Loucy (cell line): Measurements from ENCODE around the gene MAPK14.

Source experiments
- H2AFZ ChIP-seq: fragments of 200-600 bp; sonication (generic); 2 replicates; pipeline ENCODE4 v1.6.0; 2016; ENCODE audit warnings: antibody characterized with exemption, mild to moderate bottlenecking, low read length, moderate library complexity
- H3F3A ChIP-seq: fragments of 200-600 bp; 2 replicates; pipeline ENCODE4 v1.6.0; 2016; ENCODE audit warnings: antibody characterized with exemption, low read depth, mild to moderate bottlenecking
- H3K27me3 ChIP-seq: fragments of 200-600 bp; sonication (generic); 2 replicates; pipeline ENCODE4 v1.6.1; 2014; ENCODE audit warnings: low read length, mild to moderate bottlenecking; ENCODE audit not compliant: insufficient read depth, poor library complexity, severe bottlenecking
- H3K36me3 ChIP-seq: fragments of 200-600 bp; sonication (generic); 2 replicates; pipeline ENCODE4 v1.6.1; 2016; ENCODE audit warnings: low read length; ENCODE audit not compliant: insufficient read depth
- H3K4me1 ChIP-seq: fragments of 200-600 bp; sonication (generic); 2 replicates; pipeline ENCODE4 v1.5.1; 2014; ENCODE audit warnings: low read length, mild to moderate bottlenecking; ENCODE audit not compliant: insufficient read depth, poor library complexity, severe bottlenecking
- H3K4me2 ChIP-seq: fragments of 200-600 bp; sonication (generic); 2 replicates; pipeline ENCODE4 v1.6.0; 2014; ENCODE audit warnings: antibody characterized with exemption, low read length, low read depth, mild to moderate bottlenecking; ENCODE audit not compliant: poor library complexity, severe bottlenecking
- H3K4me3 ChIP-seq: fragments of 200-600 bp; sonication (generic); 2 replicates; pipeline ENCODE4 v1.5.1; 2014; ENCODE audit warnings: low read length, mild to moderate bottlenecking, mixed read lengths; ENCODE audit not compliant: poor library complexity, severe bottlenecking
- H3K79me2 ChIP-seq: fragments of 200-600 bp; sonication (generic); 2 replicates; pipeline ENCODE4 v1.6.1; 2014; ENCODE audit warnings: low read length; ENCODE audit not compliant: insufficient read depth
- H3K9ac ChIP-seq: fragments of 200-600 bp; sonication (generic); 2 replicates; pipeline ENCODE4 v1.6.0; 2014; ENCODE audit warnings: mild to moderate bottlenecking, low read depth, low read length, moderate library complexity; ENCODE audit not compliant: poor library complexity, severe bottlenecking
- H3K9me2 ChIP-seq: fragments of 200-600 bp; sonication (generic); replicated peaks from 2 replicates; pipeline ENCODE4 v1.6.1; 2016; ENCODE audit warnings: low read depth, low read length, mixed read lengths
- H3K9me3 ChIP-seq: fragments of 200-600 bp; sonication (generic); 2 replicates; pipeline ENCODE4 v1.6.1; 2014; ENCODE audit warnings: mild to moderate bottlenecking, antibody characterized with exemption, low read length, low read depth; ENCODE audit not compliant: insufficient read depth
- H4K20me1 ChIP-seq: fragments of 200-600 bp; sonication (generic); 2 replicates; pipeline ENCODE4 v1.6.0; 2014; ENCODE audit warnings: antibody characterized with exemption, low read length, mild to moderate bottlenecking; ENCODE audit not compliant: insufficient read depth, poor library complexity, severe bottlenecking
- CTCF ChIP-seq: fragments of 200-600 bp; sonication (generic); conservative IDR thresholded peaks from 2 replicates; pipeline ENCODE4 v1.5.1; 2014; ENCODE audit warnings: mild to moderate bottlenecking, antibody characterized with exemption, low read length
- EZH2phosphoT487 ChIP-seq: fragments of 200-600 bp; IDR thresholded peaks from 2 replicates; pipeline ENCODE4 v1.6.1; 2018; ENCODE audit warnings: antibody characterized with exemption, mild to moderate bottlenecking, moderate library complexity, borderline replicate concordance

Gene MAPK14

GRCh38 chr6:36098920-36099647 lies 71.5 kb downstream of the MAPK14 start:
- H3K79me2 ChIP-seq, result peaks cover 50% of the 10 kb centered on the region
- peak overlapping the region; percentile 84 for H3K4me2 ChIP-seq
- no peaks in the 10 kb centered on the region for H3K9me2 ChIP-seq
- H3F3A ChIP-seq, result peaks cover 28% of the 10 kb centered on the region
- peaks cover 84% of the 10 kb centered on the region for H3K4me1 ChIP-seq
- H2AFZ ChIP-seq, result no peak overlapping the region
- H4K20me1 ChIP-seq, result no peaks in the 10 kb centered on the region
- no peak for TF ChIP-seq EZH2phosphoT487
- no peak for TF ChIP-seq CTCF
- H3K4me3 ChIP-seq, result peak overlapping the region; percentile 66
- H3K36me3 ChIP-seq, result peaks cover 43% of the 10 kb centered on the region; the same call in 1 of the 2 replicates
- peak overlapping the region; percentile 83 for H3K9ac ChIP-seq
- H3K9me3 ChIP-seq, result no peaks in the 10 kb centered on the region
- no peaks in the 10 kb centered on the region for H3K27me3 ChIP-seq

- peaks cover 79% of the 10 kb centered on the region for H3K4me1 ChIP-seq
- peak overlapping the region; percentile 84 for H3K4me2 ChIP-seq
- H3K9ac ChIP-seq, result peak overlapping the region; percentile 83
- H3K4me3 ChIP-seq, result peak overlapping the region; percentile 66
- TF ChIP-seq CTCF, result no peak
- no peak for TF ChIP-seq EZH2phosphoT487
- H3K27me3 ChIP-seq, result no peaks in the 10 kb centered on the region
- H3F3A ChIP-seq, result peaks cover 28% of the 10 kb centered on the region
- peaks cover 49% of the 10 kb centered on the region; the same call in 1 of the 2 replicates for H3K36me3 ChIP-seq
- H3K79me2 ChIP-seq, result peaks cover 56% of the 10 kb centered on the region
- no peak overlapping the region for H2AFZ ChIP-seq
- H3K9me3 ChIP-seq, result no peaks in the 10 kb centered on the region
- no peaks in the 10 kb centered on the region for H3K9me2 ChIP-seq
- H4K20me1 ChIP-seq, result no peaks in the 10 kb centered on the region
Observed at GRCh38 chr6:36099869-36100483, 72.4 kb downstream of the MAPK14 start.

- Histone ChIP-seq H2AFZ (no peak overlapping the region), H4K20me1 (no peaks in the 10 kb centered on the region), H3K27me3 (no peaks in the 10 kb centered on the region), H3K9me2 (no peaks in the 10 kb centered on the region), H3K9me3 (no peaks in the 10 kb centered on the region), H3K79me2 (peaks cover 50% of the 10 kb centered on the region), H3K4me3 (no peak overlapping the region), H3K36me3 (peaks cover 52% of the 10 kb centered on the region; the same call in 1 of the 2 replicates), H3K9ac (peak overlapping the region; percentile 83), H3K4me1 (peaks cover 63% of the 10 kb centered on the region), H3K4me2 (no peak overlapping the region), H3F3A (peaks cover 28% of the 10 kb centered on the region)
- no peak for TF ChIP-seq CTCF
- no peak for TF ChIP-seq EZH2phosphoT487
Observed at GRCh38 chr6:36101691-36102090, 74.1 kb downstream of the MAPK14 start.
